CD4-positive, alpha-beta T cell treated with Interleukin-6 at 100 ng/mL for 8 hours (primary cell): ENCODE data around the gene ENDOG.

ENCODE experiments used
- DNase-seq: peaks from one replicate; pipeline ENCODE4 v3.0.0-alpha.2; 2020; ENCODE audit warnings: mixed read lengths, low spot score

ENDOG gene

DNA sequence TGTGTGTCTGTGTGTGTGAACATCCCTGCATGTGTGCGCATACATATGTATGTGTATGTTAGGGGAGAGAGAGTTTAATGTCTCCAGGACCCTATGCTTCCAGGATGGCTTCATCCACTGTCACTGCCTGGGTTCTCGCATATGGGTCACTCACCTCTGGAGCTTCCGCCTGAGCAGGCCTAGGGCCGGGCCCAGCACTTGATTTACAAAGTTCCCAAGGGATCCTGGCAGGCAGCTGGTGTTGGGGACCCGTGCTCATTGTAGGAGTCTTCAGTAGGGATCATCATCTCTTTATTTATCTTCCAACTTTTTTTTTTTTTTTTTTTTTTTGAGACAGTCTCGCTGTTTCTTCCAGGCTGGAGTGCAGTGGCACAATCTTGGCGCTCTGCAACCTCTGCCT, 18.2 kb upstream of the ENDOG start:
- no peak for DNase-seq

GRCh38 chr9:128802482-128802881, 15.8 kb upstream of the ENDOG start:
- no peak for DNase-seq

GRCh38 chr9:128805661-128806060, 12.6 kb upstream of the ENDOG start:
- DNase-seq: no peak

- DNase-seq: no peak
Observed at GRCh38 chr9:128807827-128808226, 10.5 kb upstream of the ENDOG start.

DNA sequence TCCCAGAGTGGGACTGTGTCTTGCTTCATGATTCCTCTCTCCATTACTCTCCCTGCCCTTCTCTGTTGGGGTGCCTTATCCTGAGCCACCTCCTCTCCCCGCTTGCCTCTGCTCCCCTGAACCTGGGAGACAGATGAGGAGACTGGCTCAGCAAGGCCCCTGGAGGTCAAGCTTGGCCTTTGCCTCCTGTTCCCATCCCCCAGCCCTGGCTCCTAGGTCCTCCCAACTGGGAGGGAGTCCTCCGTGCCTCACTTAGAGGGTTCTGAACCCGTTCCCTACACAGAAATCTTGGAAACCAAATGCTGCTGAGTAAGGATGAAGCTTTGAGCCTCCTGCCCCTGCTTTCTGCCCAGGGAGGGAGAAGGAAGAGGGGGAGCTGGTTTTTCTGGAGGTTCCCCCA, 9.8 kb upstream of the ENDOG start:
- no peak for DNase-seq

- DNase-seq: no peak
Observed at GRCh38 chr9:128809036-128809599, 9.2 kb upstream of the ENDOG start.

GRCh38 chr9:128809831-128810230, 8.5 kb upstream of the ENDOG start:
- DNase-seq: no peak

GRCh38 chr9:128810873-128811272, 7.4 kb upstream of the ENDOG start:
- no peak for DNase-seq

DNA sequence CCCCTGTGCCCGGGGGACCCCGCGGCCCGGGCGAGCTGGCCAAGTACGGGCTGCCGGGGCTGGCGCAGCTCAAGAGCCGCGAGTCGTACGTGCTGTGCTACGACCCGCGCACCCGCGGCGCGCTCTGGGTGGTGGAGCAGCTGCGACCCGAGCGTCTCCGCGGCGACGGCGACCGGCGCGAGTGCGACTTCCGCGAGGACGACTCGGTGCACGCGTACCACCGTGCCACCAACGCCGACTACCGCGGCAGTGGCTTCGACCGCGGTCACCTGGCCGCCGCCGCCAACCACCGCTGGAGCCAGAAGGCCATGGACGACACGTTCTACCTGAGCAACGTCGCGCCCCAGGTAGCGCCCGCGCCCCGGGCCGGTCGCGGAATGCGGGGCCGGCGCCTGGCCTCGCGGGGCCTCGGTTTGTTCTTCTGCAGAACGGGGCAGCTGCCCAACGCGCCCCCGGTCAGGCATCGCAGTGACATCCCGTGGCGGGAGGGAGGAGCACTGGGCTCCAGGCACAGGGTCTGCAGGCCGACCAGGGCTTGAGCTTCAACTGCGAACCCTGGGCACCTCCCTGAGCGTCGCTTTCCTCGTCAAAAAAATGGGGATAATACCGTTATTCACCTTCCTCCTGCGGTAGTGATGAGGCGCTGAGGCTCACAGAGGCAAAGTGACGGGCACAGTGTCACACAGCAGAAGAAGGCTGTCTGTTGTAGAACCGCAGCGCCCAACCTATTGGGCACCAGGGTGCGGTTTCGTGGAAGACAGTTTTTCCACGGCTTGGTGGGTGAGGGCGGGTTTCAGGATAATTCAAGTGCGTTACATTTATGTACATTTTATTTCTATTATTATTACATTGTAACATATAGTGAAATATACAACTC, 777 bp downstream of the ENDOG start:
- DNase-seq: peak; percentile 35

GRCh38 chr9:128819716-128820664, 1.7 kb downstream of the ENDOG start:
- no peak for DNase-seq

GRCh38 chr9:128820665-128821583, 2.6 kb downstream of the ENDOG start:
- DNase-seq: no peak

DNA sequence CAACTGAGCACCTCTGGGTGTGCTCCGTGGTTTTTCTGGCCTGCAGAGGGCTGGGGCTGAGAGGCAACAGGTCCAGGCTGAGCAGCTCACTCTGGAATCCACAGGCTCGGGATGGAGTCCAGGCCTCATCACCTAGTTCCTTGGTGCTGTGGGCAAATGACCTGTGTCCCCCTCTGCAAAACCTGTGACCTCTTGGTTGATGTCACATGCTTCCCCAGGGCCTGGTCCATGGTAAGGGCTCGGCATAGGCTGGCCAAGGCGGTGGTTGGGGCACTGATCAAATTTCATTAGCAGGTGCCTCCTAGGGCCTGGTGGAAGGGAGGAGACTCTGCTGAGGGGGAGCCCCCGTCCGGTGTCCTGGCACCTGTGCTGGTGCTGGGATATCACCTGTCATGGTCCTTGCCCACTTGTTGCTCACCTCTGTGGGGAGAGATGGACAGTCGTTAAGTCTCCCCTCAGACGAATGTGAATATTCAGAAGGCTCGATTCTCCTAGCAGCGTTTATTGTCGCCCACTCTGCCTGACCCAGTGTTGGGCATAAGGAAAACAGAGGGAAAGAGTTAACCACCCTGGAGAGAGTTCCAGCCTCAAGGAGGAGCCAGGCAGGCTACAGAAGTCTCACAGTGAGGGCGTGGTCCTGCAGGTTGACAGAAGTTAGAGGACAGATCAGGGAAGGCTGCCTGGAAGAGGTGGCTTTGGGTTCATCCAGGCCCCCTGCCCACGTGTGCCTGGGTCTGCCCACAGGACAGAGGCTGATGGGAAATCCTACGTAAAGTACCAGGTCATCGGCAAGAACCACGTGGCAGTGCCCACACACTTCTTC, 3.5 kb downstream of the ENDOG start:
- DNase-seq: no peak

- no peak for DNase-seq
Observed at GRCh38 chr9:128822407-128823042, 4.2 kb downstream of the ENDOG start.

GRCh38 chr9:128823362-128823902, 5.1 kb downstream of the ENDOG start:
- no peak for DNase-seq

GRCh38 chr9:128823903-128824406, 5.7 kb downstream of the ENDOG start:
- DNase-seq: no peak

DNA sequence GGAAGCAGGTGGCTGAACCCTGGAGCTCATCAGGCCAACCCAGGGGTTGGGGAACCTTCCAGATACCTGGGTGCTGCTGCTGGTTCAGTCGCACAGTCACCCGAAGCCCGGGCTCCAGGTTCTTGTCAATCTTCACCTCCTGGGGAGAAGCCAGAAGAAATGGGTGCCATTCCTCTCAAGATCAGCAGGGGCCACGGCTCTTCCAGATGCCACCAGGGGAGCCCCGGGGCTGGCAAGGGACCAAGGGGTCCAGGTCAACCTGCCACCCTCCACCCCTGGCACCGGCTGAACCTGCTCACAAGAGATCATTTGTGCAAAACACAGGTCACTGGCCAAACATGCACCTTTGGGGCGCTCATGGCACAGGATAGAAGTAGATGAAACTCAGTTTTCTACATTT, 6.6 kb downstream of the ENDOG start:
- no peak for DNase-seq

DNA sequence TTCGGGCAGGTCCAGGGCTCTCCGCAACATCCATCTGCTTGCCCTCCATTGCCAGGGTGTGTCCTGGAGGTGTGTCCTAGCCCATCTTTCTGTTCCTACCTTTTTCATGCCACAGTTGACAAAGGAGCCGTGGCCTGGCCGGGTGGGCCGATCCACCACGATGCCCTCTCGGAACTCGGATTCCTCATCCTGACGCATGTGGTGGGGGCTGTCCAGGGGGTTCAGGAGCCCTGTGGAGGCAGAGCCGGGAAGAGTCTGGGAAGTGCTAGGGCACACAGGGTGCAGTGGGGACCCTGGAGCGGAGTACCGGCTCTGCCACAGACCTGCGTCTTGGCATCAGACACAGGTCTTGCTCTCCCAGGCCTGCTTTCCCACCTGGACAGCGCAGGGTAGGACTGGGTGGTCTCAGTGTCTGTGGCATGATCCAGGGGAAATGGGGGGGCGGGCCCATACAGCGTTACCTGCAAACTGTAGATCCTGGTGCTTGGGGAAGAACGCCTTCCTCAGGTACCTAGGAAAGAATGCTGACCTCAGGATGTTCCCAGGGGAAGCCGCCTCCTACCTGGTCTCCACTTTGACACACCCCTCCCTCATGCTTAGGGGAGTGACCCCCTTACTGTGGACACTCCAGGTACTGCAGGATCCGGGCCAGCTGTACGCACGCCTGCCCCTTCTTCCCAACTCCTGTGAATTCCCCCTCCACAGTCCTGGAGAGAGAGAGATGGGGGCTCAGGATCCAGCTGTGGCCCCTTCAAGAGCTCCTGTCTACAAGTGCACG, 7.8 kb downstream of the ENDOG start:
- DNase-seq: no peak

- DNase-seq: no peak
Observed at GRCh38 chr9:128828267-128828666, 10.0 kb downstream of the ENDOG start.
